Liver (tissue), 9 donors: Measurements from ENCODE around the gene GLRX5. TPM values are rescaled to one million over a fixed set of nuclear protein-coding genes. Genes with fewer than 3 reads are reported as not detected.

Experiments
- DNase-seq: peaks from one replicate; pipeline ENCODE4 v3.0.0-alpha.2; 2017; ENCODE audit warnings: low spot score
- H3K27ac ChIP-seq, 2 donors: one replicate each; pipeline ENCODE4 v1.7.0; 2013; ENCODE audit warnings: inconsistent platforms in 2 of 2, low read length in 2 of 2, control low read depth in 1 of 2, low read depth in 1 of 2, mild to moderate bottlenecking in 1 of 2
- H3K27me3 ChIP-seq, 4 donors: one replicate each; pipeline versions ENCODE4 v1.6.1 to v1.7.0; 2013; ENCODE audit warnings: low read length in 3 of 4, inconsistent platforms in 1 of 4, mild to moderate bottlenecking in 1 of 4, moderate library complexity in 1 of 4; ENCODE audit not compliant: control insufficient read depth in 4 of 4, insufficient read depth in 4 of 4
- H3K36me3 ChIP-seq, 4 donors: one replicate each; pipeline versions ENCODE4 v1.6.1 to v1.7.0; 2013; ENCODE audit warnings: low read length in 3 of 4, mild to moderate bottlenecking in 3 of 4, low read depth in 1 of 4, moderate library complexity in 1 of 4; ENCODE audit not compliant: control insufficient read depth in 4 of 4, insufficient read depth in 3 of 4
- H3K4me1 ChIP-seq, 4 donors: one replicate each; pipeline versions ENCODE4 v1.6.1 to v1.7.0; 2013; ENCODE audit warnings: low read length in 3 of 4, mild to moderate bottlenecking in 3 of 4, moderate library complexity in 1 of 4; ENCODE audit not compliant: control insufficient read depth in 4 of 4, insufficient read depth in 4 of 4
- H3K4me3 ChIP-seq, 3 donors: one replicate each; pipeline versions ENCODE4 v1.6.1 to v1.7.0; 2013; ENCODE audit warnings: low read length in 3 of 3, control low read depth in 1 of 3, low read depth in 1 of 3, mild to moderate bottlenecking in 1 of 3
- H3K9ac ChIP-seq, 2 donors: one replicate each; pipeline ENCODE4 v1.7.0; 2013; ENCODE audit warnings: low read length in 2 of 2, mild to moderate bottlenecking in 2 of 2, moderate library complexity in 2 of 2, control low read depth in 1 of 2, low read depth in 1 of 2
- H3K9me3 ChIP-seq, 4 donors: one replicate each; pipeline versions ENCODE4 v1.6.1 to v1.7.0; 2013; ENCODE audit warnings: low read length in 3 of 4; ENCODE audit not compliant: control insufficient read depth in 4 of 4
- ATF3 ChIP-seq: IDR thresholded peaks from 2 replicates; pipeline ENCODE4 v1.6.1; 2016; ENCODE audit warnings: antibody characterized with exemption
- CTCF ChIP-seq: fragments of 150-350 bp; IDR thresholded peaks from 2 replicates; pipeline ENCODE4 v1.5.1; 2017; ENCODE audit warnings: improper control_type of control experiment, low read depth, low read length; ENCODE audit not compliant: missing input control
- HNF4A ChIP-seq, 2 donors: conservative IDR thresholded peaks; 2 replicates each; pipeline ENCODE4 v1.6.1; 2016; ENCODE audit warnings: antibody characterized with exemption in 2 of 2, mild to moderate bottlenecking in 2 of 2
- HNF4G ChIP-seq: IDR thresholded peaks from 2 replicates; pipeline ENCODE4 v1.6.1; 2016; ENCODE audit warnings: antibody characterized with exemption
- MAX ChIP-seq: IDR thresholded peaks from 2 replicates; pipeline ENCODE4 v1.6.1; 2016; ENCODE audit warnings: antibody characterized with exemption
- NR2F2 ChIP-seq: IDR thresholded peaks from 2 replicates; pipeline ENCODE4 v1.6.1; 2016; ENCODE audit warnings: antibody characterized with exemption
- REST ChIP-seq: IDR thresholded peaks from 2 replicates; pipeline ENCODE4 v1.6.1; 2016; ENCODE audit warnings: antibody characterized with exemption, mild to moderate bottlenecking
- SP1 ChIP-seq: IDR thresholded peaks from 2 replicates; pipeline ENCODE4 v1.6.1; 2018; ENCODE audit warnings: antibody characterized with exemption, mild to moderate bottlenecking
- TAF1 ChIP-seq: conservative IDR thresholded peaks from 2 replicates; pipeline ENCODE4 v1.6.1; 2016; ENCODE audit warnings: antibody characterized with exemption, mild to moderate bottlenecking
- ZBTB33 ChIP-seq: IDR thresholded peaks from 2 replicates; pipeline ENCODE4 v1.6.1; 2016; ENCODE audit warnings: antibody characterized with exemption
- WGBS: extraction: QIAGEN DNeasy Blood & Tissue Kit; methylation state at CpG from one replicate; pipeline ENCODE4 v1.1.7; 2013; 5-methylcytosine and 5-hydroxymethylcytosine counted together
- polyA plus RNA-seq, 2 donors: library from polyadenylated mRNA; stranded (reverse) in 1 of 2; unstranded in 1 of 2; fragments of 200-250 nt in 1 of 2; fragments of >200 nt in 1 of 2; fragmentation: Nextera tagmentation in 1 of 2; extraction: Ambion mirVana in 1 of 2; gene quantifications; one replicate each; pipeline versions ENCODE4 v1.2.1 to v1.2.3, GENCODE V29; 2013 to 2015
- total RNA-seq, 2 donors: library from RNA; depleted of rRNA; stranded (reverse); fragments of >200 nt; gene quantifications; one replicate each; pipeline ENCODE4 v1.2.3, GENCODE V29; 2014
- donor health status: healthy.
- donor health status: healthy.
- donor health status: healthy.
- donor health status: healthy.
- donor health status: healthy.

Gene GLRX5
- total and polyA plus RNA-seq, 4 donors: 28.4 to 172 (median 39.7) TPM

DNA sequence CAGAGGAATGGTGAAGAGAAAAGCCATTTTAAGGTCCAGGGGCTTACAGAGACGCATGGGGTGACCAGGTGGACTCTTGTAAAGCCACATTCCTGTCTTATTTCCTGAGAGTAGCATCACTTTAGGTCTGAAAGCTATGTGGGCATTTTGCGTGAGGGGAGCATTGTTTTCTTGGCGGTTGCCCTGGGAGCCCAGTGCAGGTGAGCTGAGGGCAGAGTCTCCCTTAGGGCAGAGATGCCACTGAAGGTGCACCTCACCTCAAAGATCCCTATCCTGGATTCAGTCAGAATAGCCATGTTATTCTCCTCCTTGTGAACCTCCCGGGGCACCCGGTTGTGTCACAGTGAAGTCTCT is 12.4 kb downstream of the GLRX5 start (continued):
- TF ChIP-seq CTCF (no peak), MAX (no peak), TAF1 (no peak), NR2F2 (no peak), HNF4A (conservative IDR thresholded peaks at IDR 0.05) (no peak)

GRCh38 chr14:95547626-95548327 is 12.9 kb downstream of the GLRX5 start:
- Histone ChIP-seq H3K36me3 (peaks cover 0 to 12% (median 3%) of the 10 kb centered on the region in 4 donors), H3K9me3 (no peaks in the 10 kb centered on the region), H3K4me3 (no peak overlapping the region), H3K9ac (no peak overlapping the region), H3K27me3 (no peaks in the 10 kb centered on the region), H3K27ac (no peak overlapping the region), H3K4me1 (peaks cover 0 to 16% (median 8%) of the 10 kb centered on the region in 4 donors)
- 78% methylated on average over 14 of the region's 14 CpGs for WGBS
- no peak for TF ChIP-seq REST
- TF ChIP-seq SP1: no peak
- TF ChIP-seq ZBTB33: no peak
- TF ChIP-seq MAX: no peak
- TF ChIP-seq ATF3: no peak
- TF ChIP-seq HNF4G: no peak
- no peak for TF ChIP-seq NR2F2
- no peak for TF ChIP-seq TAF1
- no peak for DNase-seq
